SW 1271 (cell line): Measurements from ENCODE around the gene ADAMTS16.
"Not testable (repeated sequence)": the region's sequence is repeated elsewhere in the genome, so short reads cannot be mapped to it uniquely, and the experiment has no call there.

Source experiments
- DNase-seq, 2 experiments: peaks; one replicate each; lab custom pipeline; 2025; lab: John Stamatoyannopoulos, UW

The ADAMTS16 gene

GRCh38 chr5:5139777-5140478, at the start of gene ADAMTS16:
ADAMTS16 (plus strand) TSS chr5:5140330; CDS start chr5:5140468, 138 bp downstream.
- no peak for DNase-seq

- no peak for DNase-seq
Measured at GRCh38 chr5:5092149-5092548, 48.0 kb upstream of the ADAMTS16 start.

GRCh38 chr5:5100635-5101034, 39.5 kb upstream of the ADAMTS16 start:
- no peak for DNase-seq

- no peak for DNase-seq
Measured at GRCh38 chr5:5101676-5102075, 38.5 kb upstream of the ADAMTS16 start.

- no peak for DNase-seq
Measured at GRCh38 chr5:5103245-5103644, 36.9 kb upstream of the ADAMTS16 start.

GRCh38 chr5:5104550-5104949, 35.6 kb upstream of the ADAMTS16 start:
- DNase-seq = no peak

GRCh38 chr5:5105531-5105930, 34.6 kb upstream of the ADAMTS16 start:
- no peak for DNase-seq

GRCh38 chr5:5116956-5117355, 23.2 kb upstream of the ADAMTS16 start:
- DNase-seq = no peak

GRCh38 chr5:5122776-5123175, 17.4 kb upstream of the ADAMTS16 start:
- no peak for DNase-seq

GRCh38 chr5:5124231-5124630, 15.9 kb upstream of the ADAMTS16 start:
- DNase-seq = no peak

- no peak for DNase-seq
Measured at GRCh38 chr5:5126444-5126843, 13.7 kb upstream of the ADAMTS16 start.

- DNase-seq = no peak
Measured at GRCh38 chr5:5128766-5129165, 11.4 kb upstream of the ADAMTS16 start.

GRCh38 chr5:5132234-5132633, 7.9 kb upstream of the ADAMTS16 start:
- no peak for DNase-seq

GRCh38 chr5:5132693-5133295, 7.3 kb upstream of the ADAMTS16 start:
- DNase-seq = no peak

- DNase-seq = no peak
Measured at GRCh38 chr5:5134107-5134506, 6.0 kb upstream of the ADAMTS16 start.

GRCh38 chr5:5135957-5136676, 4.0 kb upstream of the ADAMTS16 start:
- no peak for DNase-seq

- DNase-seq = not testable (repeated sequence)
Measured at GRCh38 chr5:5137851-5138250, 2.3 kb upstream of the ADAMTS16 start.

- no peak for DNase-seq
Measured at GRCh38 chr5:5139336-5139776, 774 bp upstream of the ADAMTS16 start.

- no peak for DNase-seq
Measured at GRCh38 chr5:5140479-5141338, 579 bp downstream of the ADAMTS16 start.

GRCh38 chr5:5141339-5141599, 1.1 kb downstream of the ADAMTS16 start:
- no peak for DNase-seq

GRCh38 chr5:5141625-5142525, 1.7 kb downstream of the ADAMTS16 start:
- peak in 1 of 2 experiments; percentile 71 for DNase-seq
